HS-5 (cell line): ENCODE measurements around the gene RAPGEF3.
A peak's percentile ranks its signal among the peaks of the same experiment; 100 is the strongest.

Experiments used
- DNase-seq: peaks from one replicate; pipeline ENCODE4 v3.0.0-alpha.2; 2012; ENCODE audit warnings: low read depth

RAPGEF3 gene

GRCh38 chr12:47721431-47721973 is 37.2 kb downstream of the RAPGEF3 start:
- DNase-seq, result no peak

- DNase-seq, result no peak
These were observed 40.1 kb downstream of the RAPGEF3 start for GRCh38 chr12:47718531-47718930.

GRCh38 chr12:47717443-47718193 is 41.1 kb downstream of the RAPGEF3 start:
- no peak for DNase-seq

- no peak for DNase-seq
These were observed 41.6 kb downstream of the RAPGEF3 start for GRCh38 chr12:47717046-47717442.

- DNase-seq, result no peak
These were observed 42.7 kb downstream of the RAPGEF3 start for GRCh38 chr12:47715877-47716548.

- peak; percentile 34 for DNase-seq
These were observed 43.2 kb downstream of the RAPGEF3 start for GRCh38 chr12:47715393-47715876.

GRCh38 chr12:47714826-47715386 is 43.8 kb downstream of the RAPGEF3 start:
- DNase-seq, result no peak

- no peak for DNase-seq
These were observed 46.5 kb downstream of the RAPGEF3 start for GRCh38 chr12:47712171-47712570.

GRCh38 chr12:47711448-47711847 is 47.2 kb downstream of the RAPGEF3 start:
- DNase-seq, result no peak

GRCh38 chr12:47710278-47710677 is 48.4 kb downstream of the RAPGEF3 start:
- no peak for DNase-seq

- no peak for DNase-seq
These were observed 49.0 kb downstream of the RAPGEF3 start for GRCh38 chr12:47709671-47710070.

GRCh38 chr12:47709237-47709636 is 49.4 kb downstream of the RAPGEF3 start:
- DNase-seq, result no peak

- no peak for DNase-seq
These were observed 50.7 kb downstream of the RAPGEF3 start for GRCh38 chr12:47707905-47708543.

GRCh38 chr12:47707355-47707754 is 51.3 kb downstream of the RAPGEF3 start:
- no peak for DNase-seq

- DNase-seq, result peak; percentile 73
These were observed 52.9 kb downstream of the RAPGEF3 start, which contains the start of gene RPAP3 for GRCh38 chr12:47705566-47706425. RPAP3 (minus strand) TSS chr12:47706030; CDS start chr12:47702840, 3,190 bp downstream.

- no peak for DNase-seq
These were observed 53.5 kb downstream of the RAPGEF3 start for GRCh38 chr12:47705229-47705565.

- no peak for DNase-seq
These were observed 54.0 kb downstream of the RAPGEF3 start for GRCh38 chr12:47704719-47705118.

- no peak for DNase-seq
These were observed 58.4 kb downstream of the RAPGEF3 start for GRCh38 chr12:47700263-47700662.

- DNase-seq, result no peak
These were observed 60.0 kb downstream of the RAPGEF3 start for GRCh38 chr12:47698631-47699030.

- no peak for DNase-seq
These were observed 60.6 kb downstream of the RAPGEF3 start for GRCh38 chr12:47698055-47698454.

- no peak for DNase-seq
These were observed 69.5 kb downstream of the RAPGEF3 start for GRCh38 chr12:47689215-47689614.
